HAP-1 (cell line): ENCODE measurements around the gene BAZ2A.

ENCODE experiments used
- DNase-seq, 2 experiments: peaks; one replicate each; pipeline ENCODE4 v3.0.0-alpha.2; 2016 to 2020; ENCODE audit warnings: low spot score in 2 of 2
- H3K27me3 ChIP-seq: fragments of 250-450 bp; sonication (Bioruptor Pico); 2 replicates; pipeline ENCODE4 v1.5.1; 2020; ENCODE audit warnings: low read depth, mild to moderate bottlenecking, moderate library complexity
- H3K36me3 ChIP-seq: fragments of 250-450 bp; sonication (Bioruptor Pico); replicated peaks from 2 replicates; pipeline ENCODE4 v1.5.1; 2020; ENCODE audit warnings: mild to moderate bottlenecking
- H3K4me1 ChIP-seq: fragments of 250-450 bp; sonication (Bioruptor Pico); 2 replicates; pipeline ENCODE4 v1.5.1; 2020; ENCODE audit warnings: mild to moderate bottlenecking
- H3K4me3 ChIP-seq: fragments of 250-450 bp; sonication (Bioruptor Pico); 2 replicates; pipeline ENCODE4 v1.5.1; 2020; ENCODE audit warnings: mild to moderate bottlenecking, moderate library complexity
- H3K9me3 ChIP-seq: fragments of 250-450 bp; sonication (Bioruptor Pico); 2 replicates; pipeline ENCODE4 v1.5.1; 2020; ENCODE audit warnings: mild to moderate bottlenecking, moderate library complexity
- in situ Hi-C: fragments of 300-500 bp; cut with MboI; formaldehyde crosslinking; loops from 3 replicates; pipeline ENCODE4 v1.14.3; 2020; ENCODE audit warnings: low sequenced_read_pairs, inconsistent platforms, mixed read lengths

BAZ2A gene

GRCh38 chr12:56645717-56646446, 15.8 kb upstream of the BAZ2A start, which contains the start of gene ATP5F1B:
Gene ATP5F1B, minus strand, starts transcription at chr12:56645984. Its CDS starts 21 bp downstream, at chr12:56645963.
- H3K4me1 ChIP-seq = peaks cover 12% of the 10 kb centered on the region
- H3K27me3 ChIP-seq = no peaks in the 10 kb centered on the region
- H3K36me3 ChIP-seq = peaks cover 47% of the 10 kb centered on the region
- H3K9me3 ChIP-seq = no peaks in the 10 kb centered on the region
- in situ Hi-C loops = no loop called here
- DNase-seq = peak; percentile 96 to 99
- peak within 1 kb of the TSS; percentile 93 for H3K4me3 ChIP-seq

DNA sequence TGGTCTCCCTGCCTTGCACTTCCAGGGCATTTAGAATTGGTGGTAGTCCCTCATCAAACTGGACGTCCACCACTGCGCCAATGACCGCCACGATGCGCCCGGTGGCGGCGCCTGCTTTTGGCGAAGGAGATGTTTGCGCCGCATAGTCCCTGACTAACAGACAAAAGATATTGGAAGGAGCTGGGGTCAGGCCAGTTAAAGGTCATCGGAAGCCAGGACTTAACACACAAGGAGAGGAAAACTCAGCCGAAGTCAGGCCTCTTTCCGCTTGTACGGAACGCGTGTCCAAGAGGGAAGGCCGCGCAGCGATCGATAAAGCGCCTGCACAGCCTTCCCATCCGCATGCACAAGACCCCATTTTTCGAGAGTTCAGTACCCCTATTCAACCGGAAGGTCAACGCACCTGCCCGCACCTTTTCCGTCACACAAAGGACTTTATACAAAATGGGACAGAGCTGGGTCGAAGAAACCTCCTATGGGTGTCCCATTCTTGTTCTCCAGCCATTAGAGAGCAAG, 15.1 kb upstream of the BAZ2A start:
- Histone ChIP-seq H3K4me3 (peak overlapping the region; percentile 93), H3K9me3 (no peaks in the 10 kb centered on the region), H3K36me3 (peaks cover 53% of the 10 kb centered on the region), H3K4me1 (peaks cover 12% of the 10 kb centered on the region), H3K27me3 (no peaks in the 10 kb centered on the region)
- in situ Hi-C loops = no loop called here
- no peak for DNase-seq

DNA sequence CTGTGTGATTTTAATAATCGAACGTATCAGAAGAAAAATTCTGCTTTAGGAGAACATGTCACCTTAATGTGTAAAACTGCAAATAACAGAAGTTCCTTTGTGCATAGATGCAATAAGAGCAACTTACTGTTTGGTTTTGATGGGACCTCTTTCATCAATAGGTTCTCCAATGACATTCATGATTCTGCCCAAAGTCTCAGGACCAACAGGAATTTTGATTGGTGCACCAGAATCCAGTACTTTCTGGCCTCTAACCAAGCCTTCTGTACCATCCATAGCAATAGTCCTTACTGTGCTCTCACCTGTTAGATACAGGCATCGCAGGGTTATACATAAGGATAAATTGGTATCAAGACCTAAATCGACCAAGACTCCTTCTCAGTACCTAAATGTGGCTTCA, 14.5 kb upstream of the BAZ2A start:
- no peak for DNase-seq
- Histone ChIP-seq H3K36me3 (peaks cover 59% of the 10 kb centered on the region), H3K27me3 (no peaks in the 10 kb centered on the region), H3K4me1 (peaks cover 12% of the 10 kb centered on the region), H3K9me3 (no peaks in the 10 kb centered on the region), H3K4me3 (peak overlapping the region; percentile 93)
- in situ Hi-C loops = no loop called here

DNA sequence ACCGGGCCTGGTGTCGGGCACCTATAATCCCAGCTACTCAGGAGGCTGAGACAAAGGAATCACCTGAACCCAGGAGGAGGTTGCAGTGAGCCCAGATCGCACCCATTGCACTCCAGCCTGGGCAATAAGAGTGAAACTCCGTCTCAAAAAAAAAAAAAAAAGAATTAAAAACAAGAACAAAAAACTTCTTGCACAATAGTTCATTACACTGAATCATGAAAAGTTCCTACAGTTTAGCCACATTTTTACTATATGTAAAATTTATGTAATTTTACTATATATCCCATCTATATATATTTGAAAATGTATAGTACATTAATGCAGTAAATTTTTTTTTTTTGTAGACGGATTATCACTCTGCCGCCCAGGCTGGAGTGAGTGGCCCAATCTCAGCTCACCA, 11.1 kb upstream of the BAZ2A start:
- in situ Hi-C loops = no loop called here
- no peak overlapping the region for H3K4me3 ChIP-seq
- H3K36me3 ChIP-seq = peaks cover 80% of the 10 kb centered on the region
- H3K4me1 ChIP-seq = peaks cover 15% of the 10 kb centered on the region
- H3K27me3 ChIP-seq = no peaks in the 10 kb centered on the region
- DNase-seq = no peak
- no peaks in the 10 kb centered on the region for H3K9me3 ChIP-seq

GRCh38 chr12:56637621-56638020, 7.5 kb upstream of the BAZ2A start:
- DNase-seq = no peak
- Histone ChIP-seq H3K27me3 (no peaks in the 10 kb centered on the region), H3K9me3 (no peaks in the 10 kb centered on the region), H3K4me1 (peaks cover 20% of the 10 kb centered on the region), H3K36me3 (peaks cover 48% of the 10 kb centered on the region), H3K4me3 (no peak overlapping the region)
- in situ Hi-C loops = no loop called here

DNA sequence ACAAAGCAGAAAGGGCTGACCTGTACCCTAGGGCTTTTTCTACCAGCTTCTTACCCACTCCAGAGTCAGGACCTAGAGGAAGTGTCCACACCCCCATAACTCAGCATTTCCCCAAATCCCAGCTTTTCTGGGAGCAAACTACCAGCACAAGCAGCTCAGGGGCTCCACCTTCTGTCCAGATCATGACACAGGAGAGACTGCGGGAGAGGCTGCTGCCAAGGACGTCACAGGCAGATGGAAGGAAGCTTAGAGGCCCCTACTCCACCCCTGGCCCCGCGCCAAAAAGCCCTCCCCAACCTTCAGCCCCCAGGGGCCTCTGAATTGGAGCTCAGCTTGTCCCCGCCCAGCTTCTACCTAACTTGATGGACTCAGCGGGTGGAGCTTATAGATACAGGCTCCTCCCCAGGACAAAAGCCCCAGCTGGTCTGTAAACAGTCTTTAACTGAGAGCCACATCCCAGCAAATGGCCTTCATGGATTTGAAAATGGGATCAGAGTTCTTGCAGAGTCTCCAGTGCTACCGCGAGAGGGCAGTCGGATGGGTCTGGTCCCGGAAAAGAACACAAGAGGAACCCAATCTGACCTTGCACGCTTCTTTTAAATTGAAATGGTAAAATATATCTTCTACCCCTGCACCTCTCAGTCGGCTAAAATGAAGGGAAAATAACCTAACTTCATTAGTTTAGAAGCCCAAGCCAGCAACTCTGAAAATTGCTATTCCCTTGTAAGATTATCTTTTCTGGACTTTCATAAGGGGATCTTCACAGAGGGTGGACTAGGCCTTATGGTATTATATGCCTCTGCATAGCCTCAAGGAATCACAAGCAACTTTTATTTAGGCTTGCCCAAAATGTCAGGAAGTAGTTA, 6.8 kb upstream of the BAZ2A start:
- in situ Hi-C loops = no loop called here
- peak; percentile 100 for DNase-seq
- no peaks in the 10 kb centered on the region for H3K27me3 ChIP-seq
- H3K36me3 ChIP-seq = peaks cover 41% of the 10 kb centered on the region
- no peaks in the 10 kb centered on the region for H3K9me3 ChIP-seq
- peak overlapping the region; percentile 67 for H3K4me3 ChIP-seq
- peaks cover 26% of the 10 kb centered on the region for H3K4me1 ChIP-seq

GRCh38 chr12:56635806-56636674, 5.9 kb upstream of the BAZ2A start:
- peak overlapping the region; percentile 67 for H3K4me3 ChIP-seq
- DNase-seq = peak; percentile 94 to 97
- H3K36me3 ChIP-seq = peaks cover 34% of the 10 kb centered on the region
- H3K27me3 ChIP-seq = no peaks in the 10 kb centered on the region
- in situ Hi-C loops = no loop called here
- no peaks in the 10 kb centered on the region for H3K9me3 ChIP-seq
- H3K4me1 ChIP-seq = peaks cover 26% of the 10 kb centered on the region

- in situ Hi-C loops = no loop called here
- Histone ChIP-seq H3K9me3 (no peaks in the 10 kb centered on the region), H3K36me3 (peaks cover 28% of the 10 kb centered on the region), H3K4me1 (peaks cover 33% of the 10 kb centered on the region), H3K4me3 (peak overlapping the region; percentile 67), H3K27me3 (no peaks in the 10 kb centered on the region)
- DNase-seq = peak; percentile 89 to 91
Observed at GRCh38 chr12:56634837-56635791, 5.0 kb upstream of the BAZ2A start.

- Histone ChIP-seq H3K4me3 (peak overlapping the region; percentile 67), H3K9me3 (no peaks in the 10 kb centered on the region), H3K4me1 (peaks cover 33% of the 10 kb centered on the region), H3K36me3 (peaks cover 20% of the 10 kb centered on the region), H3K27me3 (no peaks in the 10 kb centered on the region)
- in situ Hi-C loops = no loop called here
- DNase-seq = peak; percentile 46 to 83
Observed at GRCh38 chr12:56634242-56634836, 4.2 kb upstream of the BAZ2A start.

- no peaks in the 10 kb centered on the region for H3K9me3 ChIP-seq
- no peak for DNase-seq
- H3K27me3 ChIP-seq = no peaks in the 10 kb centered on the region
- H3K4me3 ChIP-seq = peak overlapping the region; percentile 67
- in situ Hi-C loops = no loop called here
- peaks cover 13% of the 10 kb centered on the region for H3K36me3 ChIP-seq
- H3K4me1 ChIP-seq = peaks cover 33% of the 10 kb centered on the region
Observed at GRCh38 chr12:56633468-56634241, 3.5 kb upstream of the BAZ2A start.

- H3K36me3 ChIP-seq = peaks cover 6% of the 10 kb centered on the region
- H3K4me1 ChIP-seq = peaks cover 33% of the 10 kb centered on the region
- DNase-seq = no peak
- no peaks in the 10 kb centered on the region for H3K9me3 ChIP-seq
- no peak overlapping the region for H3K4me3 ChIP-seq
- in situ Hi-C loops = no loop called here
- H3K27me3 ChIP-seq = no peaks in the 10 kb centered on the region
Observed at GRCh38 chr12:56632701-56633467, 2.8 kb upstream of the BAZ2A start.
